Left renal pelvis (tissue), 4 donors: Measurements from ENCODE around the gene CERCAM. TPM values are rescaled to one million over a fixed set of nuclear protein-coding genes. Genes with fewer than 3 reads are reported as not detected.
"Not testable (repeated sequence)": the region's sequence is repeated elsewhere in the genome, so short reads cannot be mapped to it uniquely, and the experiment has no call there.

ENCODE experiments used
- DNase-seq, 4 donors: peaks; one replicate each; pipeline ENCODE4 v3.0.0-alpha.2; 2013; ENCODE audit warnings: low read depth in 4 of 4, low spot score in 3 of 4
- polyA plus RNA-seq, 4 donors: library from polyadenylated mRNA; unstranded; fragments of 120-200 nt; gene quantifications; one replicate each; pipeline ENCODE4 v1.2.1, GENCODE V29; 2013; ENCODE audit not compliant: insufficient read length in 4 of 4

Gene CERCAM
- polyA plus RNA-seq, 4 donors = 37.7 to 103 (median 50.1) TPM

GRCh38 chr9:128416014-128416413 lies 4.6 kb upstream of the CERCAM start:
- no peak for DNase-seq

GRCh38 chr9:128416432-128417019 lies 4.1 kb upstream of the CERCAM start:
- no peak for DNase-seq

GRCh38 chr9:128419061-128419925 lies 1.4 kb upstream of the CERCAM start:
- no peak for DNase-seq

GRCh38 chr9:128420060-128420650 lies 502 bp upstream of the CERCAM start:
- peak in 2 of 4 donors; percentile 59 to 62 for DNase-seq

- no peak for DNase-seq
These were observed 882 bp downstream of the CERCAM start for GRCh38 chr9:128421482-128421996.

- DNase-seq = not testable (repeated sequence)
These were observed 1.5 kb downstream of the CERCAM start for GRCh38 chr9:128422022-128422782.

- DNase-seq = no peak
These were observed 2.1 kb downstream of the CERCAM start for GRCh38 chr9:128422783-128423150.

GRCh38 chr9:128423356-128423755 lies 2.7 kb downstream of the CERCAM start:
- DNase-seq = not testable (repeated sequence)

- no peak for DNase-seq
These were observed 3.7 kb downstream of the CERCAM start for GRCh38 chr9:128424268-128424780.

- no peak for DNase-seq
These were observed 8.2 kb downstream of the CERCAM start for GRCh38 chr9:128428644-128429512.

GRCh38 chr9:128429513-128430086 lies 8.9 kb downstream of the CERCAM start:
- DNase-seq = no peak

- no peak for DNase-seq
These were observed 10.6 kb downstream of the CERCAM start for GRCh38 chr9:128431207-128431606.

- DNase-seq = no peak
These were observed 13.7 kb downstream of the CERCAM start for GRCh38 chr9:128434340-128434739.

GRCh38 chr9:128435611-128436010 lies 15.0 kb downstream of the CERCAM start:
- no peak for DNase-seq

GRCh38 chr9:128438343-128439109 lies 17.9 kb downstream of the CERCAM start:
- DNase-seq = peak in 1 of 4 donors; percentile 46

- DNase-seq = no peak
These were observed 18.6 kb downstream of the CERCAM start for GRCh38 chr9:128439273-128439672.

- no peak for DNase-seq
These were observed 21.5 kb downstream of the CERCAM start for GRCh38 chr9:128442150-128442549.

- DNase-seq = not testable (repeated sequence)
These were observed 25.8 kb downstream of the CERCAM start for GRCh38 chr9:128446505-128446904.
